ENCODE measurements around the gene PDE4D.

DNA sequence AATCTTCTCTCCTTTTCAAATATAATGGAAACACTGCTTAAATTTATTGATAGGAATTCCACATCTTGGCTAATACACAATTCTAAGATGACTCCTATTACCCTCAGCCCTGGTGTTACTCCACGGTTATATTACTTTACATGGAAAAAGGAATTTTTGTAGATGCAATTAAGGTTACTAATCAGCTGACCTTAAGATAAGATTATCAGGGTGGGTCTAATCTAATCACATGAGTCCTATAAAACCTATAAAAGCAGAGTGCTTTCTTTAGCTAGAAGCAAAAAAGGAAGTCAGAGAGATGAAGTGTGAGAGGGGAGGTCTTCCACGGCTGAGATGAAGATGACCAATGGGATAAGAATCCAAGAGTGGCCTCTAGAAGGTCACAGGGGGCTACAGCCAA is 268.6 kb downstream of the PDE4D start:
- TF ChIP-seq, protein P1, sequence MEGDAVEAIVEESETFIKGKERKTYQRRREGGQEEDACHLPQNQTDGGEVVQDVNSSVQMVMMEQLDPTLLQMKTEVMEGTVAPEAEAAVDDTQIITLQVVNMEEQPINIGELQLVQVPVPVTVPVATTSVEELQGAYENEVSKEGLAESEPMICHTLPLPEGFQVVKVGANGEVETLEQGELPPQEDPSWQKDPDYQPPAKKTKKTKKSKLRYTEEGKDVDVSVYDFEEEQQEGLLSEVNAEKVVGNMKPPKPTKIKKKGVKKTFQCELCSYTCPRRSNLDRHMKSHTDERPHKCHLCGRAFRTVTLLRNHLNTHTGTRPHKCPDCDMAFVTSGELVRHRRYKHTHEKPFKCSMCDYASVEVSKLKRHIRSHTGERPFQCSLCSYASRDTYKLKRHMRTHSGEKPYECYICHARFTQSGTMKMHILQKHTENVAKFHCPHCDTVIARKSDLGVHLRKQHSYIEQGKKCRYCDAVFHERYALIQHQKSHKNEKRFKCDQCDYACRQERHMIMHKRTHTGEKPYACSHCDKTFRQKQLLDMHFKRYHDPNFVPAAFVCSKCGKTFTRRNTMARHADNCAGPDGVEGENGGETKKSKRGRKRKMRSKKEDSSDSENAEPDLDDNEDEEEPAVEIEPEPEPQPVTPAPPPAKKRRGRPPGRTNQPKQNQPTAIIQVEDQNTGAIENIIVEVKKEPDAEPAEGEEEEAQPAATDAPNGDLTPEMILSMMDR (conservative IDR thresholded peaks at IDR 0.05 in 1 of 2, IDR thresholded peaks at IDR 0.05 in 1 of 2; ENCODE audit: extremely low read depth in 1 of 2, insufficient read depth in 1 of 2, low read depth in 1 of 2, low read length in 2 of 2): no peak
- no peak for TF ChIP-seq EZH2 (IDR thresholded peaks at IDR 0.05; ENCODE audit: borderline replicate concordance, low read length)
